ENCODE data around the gene LIMA1.

Gene LIMA1

GRCh38 chr12:50263832-50264231, 19.5 kb downstream of the LIMA1 start:
- ChIA-PET POLR2A (no interaction called here), CTCF (interaction anchor here (1.2 to 1.5 kb wide), 2 partner anchors 10 to 51 kb away, joined by 3 read pairs; no protein-coding TSS in a partner anchor)
- Histone ChIP-seq H3K27ac (ENCODE audit: insufficient read depth in 1 of 2, low read depth in 1 of 2, low read length in 2 of 2, poor library complexity in 1 of 2, severe bottlenecking in 2 of 2) (no peak overlapping the region), H3K36me3 (ENCODE audit: control insufficient read depth in 4 of 4, insufficient read depth in 4 of 4, low read length in 3 of 4) (no peaks in the 10 kb centered on the region), H3K27me3 (replicated peaks in 2 of 5; ENCODE audit: control insufficient read depth in 4 of 5, insufficient read depth in 5 of 5, low read length in 4 of 5) (no peaks in the 10 kb centered on the region), H3K9me3 (ENCODE audit: control extremely low read depth in 1 of 5, control insufficient read depth in 4 of 5, insufficient read depth in 2 of 5, low read depth in 1 of 5, low read length in 4 of 5) (peaks cover 0 to 1% (median 0%) of the 10 kb centered on the region in 5 experiments), H3K4me1 (ENCODE audit: control extremely low read depth in 1 of 4, control insufficient read depth in 4 of 4, insufficient read depth in 4 of 4, low read length in 3 of 4) (no peaks in the 10 kb centered on the region), H3K4me3 (ENCODE audit: control insufficient read depth in 1 of 7, extremely low read depth in 1 of 7, insufficient read depth in 4 of 7, low read depth in 2 of 7, low read length in 6 of 7) (no peak overlapping the region)
- no CpG with 5 or more reads among the region's 2 CpGs for WGBS (ENCODE audit: insufficient coverage)
- DNase-seq: no peak

GRCh38 chr12:50261654-50262053, 21.7 kb downstream of the LIMA1 start:
- 96% methylated on average over 2 of the region's 3 CpGs for WGBS (ENCODE audit: insufficient coverage)

GRCh38 chr12:50258167-50258551, 25.2 kb downstream of the LIMA1 start:
- Histone ChIP-seq H3K4me3 (ENCODE audit: control insufficient read depth in 1 of 7, extremely low read depth in 1 of 7, insufficient read depth in 4 of 7, low read depth in 2 of 7, low read length in 6 of 7) (no peak overlapping the region), H3K27ac (ENCODE audit: insufficient read depth in 1 of 2, low read depth in 1 of 2, low read length in 2 of 2, poor library complexity in 1 of 2, severe bottlenecking in 2 of 2) (no peak overlapping the region), H3K4me1 (ENCODE audit: control extremely low read depth in 1 of 4, control insufficient read depth in 4 of 4, insufficient read depth in 4 of 4, low read length in 3 of 4) (peaks cover 0 to 3% (median 0%) of the 10 kb centered on the region in 4 experiments), H3K36me3 (ENCODE audit: control insufficient read depth in 4 of 4, insufficient read depth in 4 of 4, low read length in 3 of 4) (no peaks in the 10 kb centered on the region), H3K9me3 (ENCODE audit: control extremely low read depth in 1 of 5, control insufficient read depth in 4 of 5, insufficient read depth in 2 of 5, low read depth in 1 of 5, low read length in 4 of 5) (no peaks in the 10 kb centered on the region), H3K27me3 (replicated peaks in 2 of 5; ENCODE audit: control insufficient read depth in 4 of 5, insufficient read depth in 5 of 5, low read length in 4 of 5) (no peaks in the 10 kb centered on the region)
- no peak for DNase-seq
- WGBS (ENCODE audit: insufficient coverage): 83% methylated on average over 3 of the region's 5 CpGs
- CTCF ChIA-PET: no interaction called here
- POLR2A ChIA-PET: interaction anchor here (0.6 kb wide), 1 partner anchor 147 kb away, joined by 4 read pairs; no protein-coding TSS in a partner anchor

More at GRCh38 chr12:50261654-50262053, 21.7 kb downstream of the LIMA1 start:
- ChIA-PET CTCF (interaction anchor here (1.7 kb wide), 1 partner anchor 9 kb away, joined by 4 read pairs; no protein-coding TSS in a partner anchor), POLR2A (interaction anchor here (0.6 kb wide), 1 partner anchor 172 kb away, joined by 5 read pairs; no protein-coding TSS in a partner anchor)
- H3K27ac ChIP-seq (ENCODE audit: insufficient read depth in 1 of 2, low read depth in 1 of 2, low read length in 2 of 2, poor library complexity in 1 of 2, severe bottlenecking in 2 of 2): no peak overlapping the region
- no peaks in the 10 kb centered on the region for H3K27me3 ChIP-seq (replicated peaks in 2 of 5; ENCODE audit: control insufficient read depth in 4 of 5, insufficient read depth in 5 of 5, low read length in 4 of 5)
- no peak overlapping the region for H3K4me3 ChIP-seq (ENCODE audit: control insufficient read depth in 1 of 7, extremely low read depth in 1 of 7, insufficient read depth in 4 of 7, low read depth in 2 of 7, low read length in 6 of 7)
- peak in 2 of 3 donors; percentile 15 to 22 for DNase-seq
- H3K36me3 ChIP-seq (ENCODE audit: control insufficient read depth in 4 of 4, insufficient read depth in 4 of 4, low read length in 3 of 4): no peaks in the 10 kb centered on the region
- H3K4me1 ChIP-seq (ENCODE audit: control extremely low read depth in 1 of 4, control insufficient read depth in 4 of 4, insufficient read depth in 4 of 4, low read length in 3 of 4): no peaks in the 10 kb centered on the region
- H3K9me3 ChIP-seq (ENCODE audit: control extremely low read depth in 1 of 5, control insufficient read depth in 4 of 5, insufficient read depth in 2 of 5, low read depth in 1 of 5, low read length in 4 of 5): peaks cover 0 to 1% (median 0%) of the 10 kb centered on the region in 5 experiments

GRCh38 chr12:50257236-50258166, 25.8 kb downstream of the LIMA1 start:
- Histone ChIP-seq H3K36me3 (ENCODE audit: control insufficient read depth in 4 of 4, insufficient read depth in 4 of 4, low read length in 3 of 4) (no peaks in the 10 kb centered on the region), H3K4me3 (ENCODE audit: control insufficient read depth in 1 of 7, extremely low read depth in 1 of 7, insufficient read depth in 4 of 7, low read depth in 2 of 7, low read length in 6 of 7) (no peak overlapping the region), H3K27ac (ENCODE audit: insufficient read depth in 1 of 2, low read depth in 1 of 2, low read length in 2 of 2, poor library complexity in 1 of 2, severe bottlenecking in 2 of 2) (no peak overlapping the region), H3K4me1 (ENCODE audit: control extremely low read depth in 1 of 4, control insufficient read depth in 4 of 4, insufficient read depth in 4 of 4, low read length in 3 of 4) (peaks cover 0 to 3% (median 0%) of the 10 kb centered on the region in 4 experiments), H3K27me3 (replicated peaks in 2 of 5; ENCODE audit: control insufficient read depth in 4 of 5, insufficient read depth in 5 of 5, low read length in 4 of 5) (no peaks in the 10 kb centered on the region), H3K9me3 (ENCODE audit: control extremely low read depth in 1 of 5, control insufficient read depth in 4 of 5, insufficient read depth in 2 of 5, low read depth in 1 of 5, low read length in 4 of 5) (no peaks in the 10 kb centered on the region)
- no peak for DNase-seq
- WGBS (ENCODE audit: insufficient coverage): 92% methylated on average over 4 of the region's 6 CpGs
- CTCF ChIA-PET: no interaction called here
- POLR2A ChIA-PET: interaction anchor here (0.6 kb wide), 2 partner anchors 146 to 281 kb away, joined by 3 to 4 read pairs; no protein-coding TSS in a partner anchor

- POLR2A ChIA-PET: interaction anchor here (0.6 kb wide), 1 partner anchor 280 kb away, joined by 3 read pairs; no protein-coding TSS in a partner anchor
- Histone ChIP-seq H3K27ac (ENCODE audit: insufficient read depth in 1 of 2, low read depth in 1 of 2, low read length in 2 of 2, poor library complexity in 1 of 2, severe bottlenecking in 2 of 2) (no peak overlapping the region), H3K36me3 (ENCODE audit: control insufficient read depth in 4 of 4, insufficient read depth in 4 of 4, low read length in 3 of 4) (no peaks in the 10 kb centered on the region), H3K4me3 (ENCODE audit: control insufficient read depth in 1 of 7, extremely low read depth in 1 of 7, insufficient read depth in 4 of 7, low read depth in 2 of 7, low read length in 6 of 7) (no peak overlapping the region), H3K27me3 (replicated peaks in 2 of 5; ENCODE audit: control insufficient read depth in 4 of 5, insufficient read depth in 5 of 5, low read length in 4 of 5) (no peaks in the 10 kb centered on the region), H3K9me3 (ENCODE audit: control extremely low read depth in 1 of 5, control insufficient read depth in 4 of 5, insufficient read depth in 2 of 5, low read depth in 1 of 5, low read length in 4 of 5) (no peaks in the 10 kb centered on the region), H3K4me1 (ENCODE audit: control extremely low read depth in 1 of 4, control insufficient read depth in 4 of 4, insufficient read depth in 4 of 4, low read length in 3 of 4) (peaks cover 0 to 3% (median 0%) of the 10 kb centered on the region in 4 experiments)
- WGBS (ENCODE audit: insufficient coverage): 100% methylated on average over 1 of the region's 2 CpGs
- CTCF ChIA-PET: no interaction called here
- no peak for DNase-seq
These were observed 26.6 kb downstream of the LIMA1 start for GRCh38 chr12:50256761-50257160.

- no peak for DNase-seq
- POLR2A ChIA-PET: interaction anchor here (0.7 kb wide), 1 partner anchor 52 kb away, joined by 3 read pairs; no protein-coding TSS in a partner anchor
- CTCF ChIA-PET: interaction anchor here (1.0 to 1.2 kb wide), 2 partner anchors 8 to 17 kb away, joined by 3 to 4 read pairs; no protein-coding TSS in a partner anchor
- Histone ChIP-seq H3K4me1 (ENCODE audit: control extremely low read depth in 1 of 4, control insufficient read depth in 4 of 4, insufficient read depth in 4 of 4, low read length in 3 of 4) (peaks cover 0 to 3% (median 0%) of the 10 kb centered on the region in 4 experiments), H3K9me3 (ENCODE audit: control extremely low read depth in 1 of 5, control insufficient read depth in 4 of 5, insufficient read depth in 2 of 5, low read depth in 1 of 5, low read length in 4 of 5) (no peaks in the 10 kb centered on the region), H3K36me3 (ENCODE audit: control insufficient read depth in 4 of 4, insufficient read depth in 4 of 4, low read length in 3 of 4) (no peaks in the 10 kb centered on the region), H3K27me3 (replicated peaks in 2 of 5; ENCODE audit: control insufficient read depth in 4 of 5, insufficient read depth in 5 of 5, low read length in 4 of 5) (no peaks in the 10 kb centered on the region), H3K27ac (ENCODE audit: insufficient read depth in 1 of 2, low read depth in 1 of 2, low read length in 2 of 2, poor library complexity in 1 of 2, severe bottlenecking in 2 of 2) (no peak overlapping the region), H3K4me3 (ENCODE audit: control insufficient read depth in 1 of 7, extremely low read depth in 1 of 7, insufficient read depth in 4 of 7, low read depth in 2 of 7, low read length in 6 of 7) (no peak overlapping the region)
- 100% methylated on average over 2 of the region's 6 CpGs for WGBS (ENCODE audit: insufficient coverage)
These were observed 30.2 kb downstream of the LIMA1 start for GRCh38 chr12:50252977-50253602.
